Tibial nerve (tissue), 3 donors: ENCODE results near the gene WASF2.

ENCODE experiments used
- POLR2A ChIP-seq, 2 donors: fragments of 450-650 bp; IDR thresholded peaks; one replicate each; pipeline ENCODE4 v1.6.1; 2017; ENCODE audit warnings: antibody characterized with exemption in 2 of 2, mild to moderate bottlenecking in 2 of 2, moderate library complexity in 2 of 2
- TF ChIP-seq, protein P1 (sequence below), 5 experiments: fragments of 200-600 bp in 3 of 5; fragments of 450-650 bp in 2 of 5; sonication (generic) in 3 of 5; IDR thresholded peaks; one replicate each; pipeline ENCODE4 v1.5.1; 2016 to 2019; ENCODE audit warnings: antibody characterized with exemption in 5 of 5, mild to moderate bottlenecking in 3 of 5, moderate library complexity in 2 of 5

DNA sequence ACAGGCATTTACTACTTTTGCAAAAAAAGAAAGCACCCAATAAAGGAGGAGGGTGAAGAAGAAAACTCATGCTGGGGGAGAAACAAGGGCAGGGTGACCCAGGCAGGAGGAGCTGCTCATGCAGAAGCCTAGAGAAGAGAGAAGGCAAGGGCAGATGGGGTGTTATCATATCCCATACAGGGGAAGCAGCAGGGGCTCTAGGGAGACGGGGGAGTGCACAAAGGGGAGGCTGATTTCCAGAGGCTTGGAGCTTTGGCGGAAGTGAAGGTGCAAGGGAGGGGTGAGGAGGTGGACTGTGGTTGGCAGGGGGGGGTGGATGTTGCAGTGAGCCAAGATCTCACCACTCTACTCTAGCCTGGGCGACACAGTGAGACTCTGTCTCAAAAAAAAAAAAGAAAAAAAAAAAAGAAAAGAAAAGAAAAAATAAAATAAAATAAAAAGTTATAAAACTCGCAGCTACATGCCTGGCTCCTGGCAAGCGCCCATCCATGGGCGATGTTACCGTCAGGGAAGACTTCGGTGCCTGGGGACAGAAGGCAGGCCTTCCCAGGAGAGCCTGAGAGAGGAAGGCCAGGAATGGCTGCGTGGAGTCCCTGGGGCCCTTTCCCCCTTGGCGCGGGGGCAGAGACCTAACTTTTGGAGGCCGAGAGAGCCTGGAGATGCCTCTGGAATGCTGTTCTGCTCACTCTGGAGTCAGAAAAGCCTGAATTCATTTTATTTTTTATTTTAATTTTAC lies 112.0 kb downstream of the WASF2 start:
- TF ChIP-seq, protein P1, sequence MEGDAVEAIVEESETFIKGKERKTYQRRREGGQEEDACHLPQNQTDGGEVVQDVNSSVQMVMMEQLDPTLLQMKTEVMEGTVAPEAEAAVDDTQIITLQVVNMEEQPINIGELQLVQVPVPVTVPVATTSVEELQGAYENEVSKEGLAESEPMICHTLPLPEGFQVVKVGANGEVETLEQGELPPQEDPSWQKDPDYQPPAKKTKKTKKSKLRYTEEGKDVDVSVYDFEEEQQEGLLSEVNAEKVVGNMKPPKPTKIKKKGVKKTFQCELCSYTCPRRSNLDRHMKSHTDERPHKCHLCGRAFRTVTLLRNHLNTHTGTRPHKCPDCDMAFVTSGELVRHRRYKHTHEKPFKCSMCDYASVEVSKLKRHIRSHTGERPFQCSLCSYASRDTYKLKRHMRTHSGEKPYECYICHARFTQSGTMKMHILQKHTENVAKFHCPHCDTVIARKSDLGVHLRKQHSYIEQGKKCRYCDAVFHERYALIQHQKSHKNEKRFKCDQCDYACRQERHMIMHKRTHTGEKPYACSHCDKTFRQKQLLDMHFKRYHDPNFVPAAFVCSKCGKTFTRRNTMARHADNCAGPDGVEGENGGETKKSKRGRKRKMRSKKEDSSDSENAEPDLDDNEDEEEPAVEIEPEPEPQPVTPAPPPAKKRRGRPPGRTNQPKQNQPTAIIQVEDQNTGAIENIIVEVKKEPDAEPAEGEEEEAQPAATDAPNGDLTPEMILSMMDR (IDR thresholded peaks at IDR 0.05): no peak
- no peak for TF ChIP-seq POLR2A (IDR thresholded peaks at IDR 0.05)
